EH (cell line): Measurements from ENCODE around the gene NUDT8.
A peak's percentile ranks its signal among the peaks of the same experiment; 100 is the strongest.
"Not testable (repeated sequence)": the region's sequence is repeated elsewhere in the genome, so short reads cannot be mapped to it uniquely, and the experiment has no call there.

Source experiments
- DNase-seq: peaks from one replicate; pipeline ENCODE4 v3.0.0-alpha.2; 2015; ENCODE audit warnings: low read depth

The NUDT8 gene

GRCh38 chr11:67588899-67589415 is 40.8 kb downstream of the NUDT8 start:
- DNase-seq = not testable (repeated sequence)

DNA sequence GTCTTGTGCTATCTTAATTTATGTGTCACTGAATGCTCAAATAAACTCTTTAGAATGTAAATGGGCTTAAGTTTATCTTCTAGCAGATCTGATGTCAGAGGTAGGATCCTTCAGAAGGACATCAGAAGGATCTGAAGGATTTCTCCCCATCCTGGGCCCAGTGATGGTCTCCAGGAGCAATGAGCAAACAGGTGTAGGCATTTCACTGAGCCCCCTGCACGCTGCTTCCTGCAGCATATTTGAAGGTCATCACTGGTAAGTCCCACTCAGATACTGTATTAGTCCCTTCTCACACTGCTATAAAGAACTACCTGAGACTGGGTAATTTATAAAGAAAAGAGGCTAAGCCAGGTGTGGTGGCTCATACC is 41.6 kb downstream of the NUDT8 start:
- no peak for DNase-seq

GRCh38 chr11:67586568-67587250 is 43.0 kb downstream of the NUDT8 start:
- no peak for DNase-seq

- DNase-seq = no peak
Measured at GRCh38 chr11:67585911-67586310, 43.8 kb downstream of the NUDT8 start.

GRCh38 chr11:67584881-67585873 is 44.6 kb downstream of the NUDT8 start:
- DNase-seq = no peak

DNA sequence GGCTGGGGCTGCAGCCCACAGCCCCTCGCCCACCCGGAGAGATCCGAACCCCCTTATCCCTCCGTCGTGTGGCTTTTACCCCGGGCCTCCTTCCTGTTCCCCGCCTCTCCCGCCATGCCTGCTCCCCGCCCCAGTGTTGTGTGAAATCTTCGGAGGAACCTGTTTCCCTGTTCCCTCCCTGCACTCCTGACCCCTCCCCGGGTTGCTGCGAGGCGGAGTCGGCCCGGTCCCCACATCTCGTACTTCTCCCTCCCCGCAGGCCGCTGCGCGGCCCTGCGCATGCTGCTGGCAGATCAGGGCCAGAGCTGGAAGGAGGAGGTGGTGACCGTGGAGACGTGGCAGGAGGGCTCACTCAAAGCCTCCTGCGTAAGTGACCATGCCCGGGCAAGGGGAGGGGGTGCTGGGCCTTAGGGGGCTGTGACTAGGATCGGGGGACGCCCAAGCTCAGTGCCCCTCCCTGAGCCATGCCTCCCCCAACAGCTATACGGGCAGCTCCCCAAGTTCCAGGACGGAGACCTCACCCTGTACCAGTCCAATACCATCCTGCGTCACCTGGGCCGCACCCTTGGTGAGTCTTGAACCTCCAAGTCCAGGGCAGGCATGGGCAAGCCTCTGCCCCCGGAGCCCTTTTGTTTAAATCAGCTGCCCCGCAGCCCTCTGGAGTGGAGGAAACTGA is 45.4 kb downstream of the NUDT8 start:
- DNase-seq = peak; percentile 70

GRCh38 chr11:67583247-67584204 is 46.2 kb downstream of the NUDT8 start, which contains the start of gene GSTP1:
Gene GSTP1, plus strand, starts transcription at chr11:67583812. Its CDS starts 32 bp downstream, at chr11:67583844.
- peak; percentile 91 for DNase-seq

GRCh38 chr11:67582011-67582410 is 47.7 kb downstream of the NUDT8 start:
- DNase-seq = no peak

DNA sequence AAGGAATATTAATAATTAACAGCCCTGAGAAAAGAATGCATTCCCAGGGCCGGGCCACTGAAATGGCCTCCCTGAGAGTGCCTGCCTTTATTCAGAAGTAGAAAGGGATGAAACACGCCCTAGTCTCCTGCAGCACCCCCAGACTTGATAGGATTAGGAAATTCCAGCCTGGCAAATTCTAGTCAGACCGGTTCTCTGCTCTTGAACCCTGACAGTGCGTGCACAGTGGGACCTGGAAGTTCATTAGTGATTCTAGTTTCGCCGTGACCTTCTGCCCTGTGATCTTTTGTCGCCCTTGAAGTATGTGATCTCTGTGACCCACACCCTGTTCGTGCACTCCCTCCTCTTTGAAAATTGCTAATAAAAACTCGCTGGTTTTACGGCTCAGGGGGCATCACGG is 48.3 kb downstream of the NUDT8 start:
- DNase-seq = no peak

DNA sequence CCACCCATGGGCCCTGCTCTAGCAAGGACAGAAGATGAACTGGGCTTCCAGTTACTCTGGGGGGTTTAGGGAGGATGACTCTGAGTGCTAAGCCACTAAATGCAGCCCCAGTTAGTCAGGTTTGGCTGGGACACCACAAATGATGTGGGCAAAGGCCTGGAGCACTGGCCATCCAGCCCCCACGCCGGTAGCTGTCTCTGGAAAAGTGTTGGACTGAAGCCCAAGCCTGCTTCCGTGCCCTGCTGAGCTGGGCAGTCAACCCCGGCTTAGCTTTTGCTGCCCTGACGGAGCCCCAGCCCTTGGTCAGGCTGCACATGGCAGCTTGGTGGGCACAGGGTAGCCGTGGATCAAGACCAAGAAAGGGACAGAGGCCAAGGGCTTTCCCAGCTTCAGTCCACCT is 51.8 kb downstream of the NUDT8 start:
- DNase-seq = no peak
